Brain pericyte (primary cell): ENCODE results near the gene ITGA1.
"Not testable (repeated sequence)": the region's sequence is repeated elsewhere in the genome, so short reads cannot be mapped to it uniquely, and the experiment has no call there.

Source experiments
- DNase-seq: peaks from one replicate; pipeline ENCODE4 v3.0.0-alpha.2; 2012; ENCODE audit warnings: low read depth, low spot score

The ITGA1 gene

GRCh38 chr5:52952483-52952882, 164.8 kb downstream of the ITGA1 start:
- DNase-seq, result no peak

GRCh38 chr5:52956014-52956413, 168.3 kb downstream of the ITGA1 start:
- no peak for DNase-seq

GRCh38 chr5:52956915-52957747, 169.4 kb downstream of the ITGA1 start:
- DNase-seq, result no peak

GRCh38 chr5:52961274-52961681, 173.6 kb downstream of the ITGA1 start:
- no peak for DNase-seq

GRCh38 chr5:52963636-52964035, 175.9 kb downstream of the ITGA1 start:
- DNase-seq, result no peak

- DNase-seq, result no peak
Measured at GRCh38 chr5:52964138-52964537, 176.4 kb downstream of the ITGA1 start.

GRCh38 chr5:52976157-52976556, 188.4 kb downstream of the ITGA1 start:
- not testable (repeated sequence) for DNase-seq

- no peak for DNase-seq
Measured at GRCh38 chr5:52977264-52977897, 189.7 kb downstream of the ITGA1 start.

- DNase-seq, result no peak
Measured at GRCh38 chr5:52981507-52981906, 193.8 kb downstream of the ITGA1 start.

- no peak for DNase-seq
Measured at GRCh38 chr5:52983731-52984636, 196.3 kb downstream of the ITGA1 start.

- DNase-seq, result no peak
Measured at GRCh38 chr5:52985306-52985705, 197.6 kb downstream of the ITGA1 start.

- DNase-seq, result no peak
Measured at GRCh38 chr5:52987711-52988331, 200.1 kb downstream of the ITGA1 start.

GRCh38 chr5:52988335-52989024, 200.8 kb downstream of the ITGA1 start:
- DNase-seq, result no peak

GRCh38 chr5:52989025-52989780, 201.5 kb downstream of the ITGA1 start, which contains the start of gene ITGA2:
TSS of gene ITGA2 (plus strand) at chr5:52989352. CDS start at chr5:52989469, 117 bp downstream.
- no peak for DNase-seq

GRCh38 chr5:52989781-52990527, 202.2 kb downstream of the ITGA1 start:
- DNase-seq, result no peak

GRCh38 chr5:52990528-52990925, 202.8 kb downstream of the ITGA1 start:
- no peak for DNase-seq

- no peak for DNase-seq
Measured at GRCh38 chr5:52993367-52993766, 205.7 kb downstream of the ITGA1 start.

GRCh38 chr5:52994266-52994665, 206.6 kb downstream of the ITGA1 start:
- DNase-seq, result no peak

- DNase-seq, result no peak
Measured at GRCh38 chr5:52995095-52995494, 207.4 kb downstream of the ITGA1 start.
